Transverse colon (tissue), 4 donors: ENCODE measurements around the gene PAFAH2. TPM values are rescaled to one million over a fixed set of nuclear protein-coding genes. Genes with fewer than 3 reads are reported as not detected.

Experiments
- DNase-seq: peaks from one replicate; pipeline ENCODE4 v3.0.0-alpha.2; 2019
- H3K27ac ChIP-seq, 4 donors: fragments of 200-600 bp; sonication (generic); 2 replicates each; pipeline ENCODE4 v1.5.1; 2016 to 2018; ENCODE audit warnings: inconsistent platforms in 4 of 4
- H3K27me3 ChIP-seq: fragments of 200-600 bp; sonication (generic); 2 replicates; pipeline ENCODE4 v1.5.1; 2017; ENCODE audit warnings: inconsistent platforms
- H3K36me3 ChIP-seq, 4 donors: fragments of 200-600 bp; sonication (generic); 2 replicates each; pipeline ENCODE4 v1.5.1; 2017 to 2019; ENCODE audit warnings: inconsistent platforms in 4 of 4
- H3K4me1 ChIP-seq, 4 donors: fragments of 200-600 bp; sonication (generic); 2 replicates each; pipeline ENCODE4 v1.5.1; 2017 to 2020; ENCODE audit warnings: inconsistent platforms in 4 of 4
- H3K4me3 ChIP-seq, 4 donors: fragments of 200-600 bp; sonication (generic); 1 replicate in 1 of 4; 2 replicates in 3 of 4; pipeline versions ENCODE4 v1.5.1 to v1.6.1; 2017 to 2019; ENCODE audit warnings: inconsistent platforms in 4 of 4
- H3K9me3 ChIP-seq, 2 donors: fragments of 200-600 bp; sonication (generic); 2 replicates each; pipeline ENCODE4 v1.5.1; 2017 to 2019; ENCODE audit warnings: inconsistent platforms in 2 of 2
- CTCF ChIP-seq, 5 experiments: fragments of 200-600 bp in 3 of 5; fragments of 450-650 bp in 2 of 5; sonication (generic) in 3 of 5; IDR thresholded peaks; 1 replicate in 2 of 5; 2 replicates in 3 of 5; pipeline ENCODE4 v1.5.1; 2016 to 2017; ENCODE audit warnings: antibody characterized with exemption in 5 of 5, inconsistent platforms in 3 of 5, mild to moderate bottlenecking in 2 of 5, moderate library complexity in 1 of 5
- EP300 ChIP-seq: sonication (generic); formaldehyde crosslinking; IDR thresholded peaks from one replicate; pipeline ENCODE4 v1.6.1; 2017; ENCODE audit warnings: antibody characterized with exemption, low read depth
- POLR2A ChIP-seq: fragments of 450-650 bp; IDR thresholded peaks from one replicate; pipeline ENCODE4 v1.6.1; 2016; ENCODE audit warnings: antibody characterized with exemption, mild to moderate bottlenecking, moderate library complexity
- POLR2AphosphoS5 ChIP-seq, 3 donors: sonication (generic); formaldehyde crosslinking; IDR thresholded peaks; one replicate each; pipeline ENCODE4 v1.6.1; 2016; ENCODE audit warnings: antibody characterized with exemption in 3 of 3
- WGBS, 2 donors: methylation state at CpG; one replicate each; pipeline ENCODE4 v1.1.5; 2018; ENCODE audit warnings: low coverage in 1 of 2; 5-methylcytosine and 5-hydroxymethylcytosine counted together
- in situ Hi-C, 4 donors: fragments of 200-750 bp; cut with MboI; loops; one replicate each; pipeline versions ENCODE4 v1.15.0 to v1.15.1; 2017; ENCODE audit warnings: low sequenced_read_pairs in 3 of 4, low pct_ligation_motif_present in 1 of 4, low pct_unique_long_range_greater_than_20kb in 1 of 4
- intact Hi-C: fragments of 100-400 bp; cut with DNase I; formaldehyde crosslinking; loops from one replicate; pipeline ENCODE4 v1.15.1; 2023; ENCODE audit warnings: low total_unique reads
- total RNA-seq, 4 donors: library from RNA; depleted of rRNA; stranded (reverse); fragments of >200 nt; gene quantifications; one replicate each; pipeline ENCODE4 v1.1.0, GENCODE V29; 2016

Gene PAFAH2
- total RNA-seq, 4 donors from 2014 or later, result 23.1 to 60.1 (median 38.8) TPM

GRCh38 chr1:25990702-25991395 lies 7.0 kb downstream of the PAFAH2 start:
- H3K4me1 ChIP-seq, result no peaks in the 10 kb centered on the region
- no peak for DNase-seq

DNA sequence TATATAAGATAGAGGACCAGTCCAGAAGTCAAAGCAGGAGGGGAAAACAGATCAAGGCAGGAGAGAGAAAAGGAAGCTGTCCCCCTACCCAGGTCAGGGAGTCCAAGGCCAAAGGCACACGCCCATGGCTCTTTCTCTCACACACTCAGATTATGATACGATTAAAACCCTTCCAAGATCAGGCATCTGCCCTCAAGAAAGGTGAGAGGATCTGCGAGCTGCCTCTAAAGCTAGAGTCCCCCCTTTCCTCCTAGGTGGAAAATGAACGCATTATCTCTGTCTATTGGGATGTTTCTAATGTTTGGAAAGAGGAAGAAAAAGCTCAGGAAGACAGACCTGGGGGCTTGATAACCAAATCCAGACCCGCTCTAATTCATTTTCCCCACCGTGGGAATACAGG lies 7.6 kb downstream of the PAFAH2 start:
- in situ Hi-C loops, result no loop called here
- no peaks in the 10 kb centered on the region for H3K4me1 ChIP-seq
- 80 to 82% methylated on average over 5 to 6 of the region's 6 CpGs for WGBS, 2 donors

More at GRCh38 chr1:25990702-25991395, 7.0 kb downstream of the PAFAH2 start:
- peak overlapping the region in 1 of 4 donors; percentile 7 for H3K27ac ChIP-seq
- intact Hi-C loops, result loop anchor here (5.0 kb wide), 1 partner anchor 74 kb away; no protein-coding TSS in a partner anchor
- in situ Hi-C loops, result no loop called here
- peak overlapping the region in 1 of 4 donors; percentile 20 for H3K4me3 ChIP-seq
- no peaks in the 10 kb centered on the region for H3K9me3 ChIP-seq
- H3K27me3 ChIP-seq, result no peaks in the 10 kb centered on the region
- H3K36me3 ChIP-seq, result peaks cover 0 to 15% (median 4%) of the 10 kb centered on the region in 4 donors
- TF ChIP-seq POLR2AphosphoS5 (IDR thresholded peaks at IDR 0.05), result no peak
- no peak for TF ChIP-seq EP300
- no peak for TF ChIP-seq POLR2A
- no peak for TF ChIP-seq CTCF (IDR thresholded peaks at IDR 0.05)
- 74 to 77% methylated on average over 9 to 15 of the region's 15 CpGs for WGBS, 2 donors

GRCh38 chr1:25989440-25990234 lies 8.2 kb downstream of the PAFAH2 start:
- Histone ChIP-seq H3K36me3 (peaks cover 0 to 15% (median 4%) of the 10 kb centered on the region in 4 donors), H3K27ac (peak overlapping the region in 1 of 4 donors; percentile 7)
- 60 to 85% methylated on average over 1 to 11 of the region's 11 CpGs for WGBS, 2 donors

More for the DNA sequence above, 7.6 kb downstream of the PAFAH2 start:
- TF ChIP-seq CTCF (IDR thresholded peaks at IDR 0.05) (no peak), POLR2AphosphoS5 (IDR thresholded peaks at IDR 0.05) (no peak), EP300 (no peak), POLR2A (no peak)
- intact Hi-C loops, result loop anchor here (5.0 kb wide), 1 partner anchor 73 kb away; no protein-coding TSS in a partner anchor
- DNase-seq, result no peak
- Histone ChIP-seq H3K9me3 (no peaks in the 10 kb centered on the region), H3K36me3 (peaks cover 0 to 15% (median 4%) of the 10 kb centered on the region in 4 donors), H3K27ac (peak overlapping the region in 1 of 4 donors; percentile 7), H3K4me3 (peak overlapping the region in 1 of 4 donors; percentile 20), H3K27me3 (no peaks in the 10 kb centered on the region)

More at GRCh38 chr1:25989440-25990234, 8.2 kb downstream of the PAFAH2 start:
- no peaks in the 10 kb centered on the region for H3K27me3 ChIP-seq
- in situ Hi-C loops, result no loop called here
- intact Hi-C loops, result loop anchor here (5.0 kb wide), 1 partner anchor 72 kb away; no protein-coding TSS in a partner anchor
- no peaks in the 10 kb centered on the region for H3K9me3 ChIP-seq
- TF ChIP-seq POLR2AphosphoS5 (IDR thresholded peaks at IDR 0.05) (no peak), CTCF (IDR thresholded peaks at IDR 0.05) (no peak), POLR2A (no peak), EP300 (no peak)
- DNase-seq, result no peak
- H3K4me1 ChIP-seq, result no peaks in the 10 kb centered on the region
- H3K4me3 ChIP-seq, result no peak overlapping the region
